Stimulated activated CD8-positive, alpha-beta memory T cell treated with anti-CD3 and anti-CD28 coated beads, Interleukin-2, amount 100 ng/mL, for 1 hour (primary cell): Measurements from ENCODE around the gene PCED1B.

Source experiments
- DNase-seq, 2 donors: peaks; one replicate each; pipeline ENCODE4 v3.0.0-alpha.2; 2020; ENCODE audit warnings: low read depth in 2 of 2

Gene PCED1B

DNA sequence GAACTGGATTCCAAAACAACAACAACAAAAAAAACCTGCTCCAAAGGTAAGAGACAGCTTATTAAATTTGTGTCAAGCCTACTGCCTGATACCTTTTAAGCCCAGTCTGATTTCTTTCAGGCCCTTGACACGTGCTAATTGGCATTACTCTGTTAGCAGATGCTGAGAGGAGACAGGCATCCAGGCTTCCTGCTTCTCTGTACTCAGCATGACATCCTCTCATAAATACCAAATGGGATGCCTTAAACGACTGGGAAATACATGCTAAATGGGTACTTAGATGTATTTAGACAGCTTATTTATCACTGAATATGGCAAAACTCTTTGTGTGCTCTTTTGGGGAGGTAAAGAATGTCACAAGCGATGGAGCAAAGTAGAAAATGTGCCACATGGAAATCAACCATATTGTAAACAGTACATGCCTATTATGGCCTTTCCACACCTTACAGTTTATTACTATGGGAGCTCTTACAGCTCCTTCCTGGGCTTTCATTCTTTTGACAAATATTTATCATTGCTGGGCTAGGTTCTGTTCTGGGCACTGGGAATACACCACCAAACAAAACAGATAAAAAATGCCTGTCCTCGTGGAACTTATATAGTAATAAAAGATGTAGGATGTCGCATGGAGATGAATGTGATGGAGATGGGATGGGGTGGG, 11.5 kb upstream of the PCED1B start:
- DNase-seq = no peak

GRCh38 chr12:47068539-47068938, 10.9 kb upstream of the PCED1B start:
- DNase-seq = no peak

DNA sequence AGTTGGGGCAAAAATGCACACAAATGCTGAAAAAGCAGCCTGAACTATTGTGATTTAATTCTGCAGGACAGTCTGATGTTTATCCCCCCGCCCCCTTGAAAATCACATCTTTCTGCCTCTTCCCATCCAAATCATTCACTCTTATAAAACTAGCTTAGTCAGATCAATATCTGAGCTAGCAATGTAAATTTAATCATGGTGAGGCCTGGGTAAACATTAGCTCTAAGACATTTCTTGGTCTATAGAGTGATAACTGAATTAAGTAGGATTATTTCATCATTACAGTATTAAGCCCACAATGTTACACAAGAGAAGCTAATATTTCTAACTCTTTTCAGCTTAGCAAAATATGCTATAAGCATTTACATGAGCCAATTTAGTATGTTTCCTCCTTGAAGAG, 9.1 kb upstream of the PCED1B start:
- DNase-seq = no peak

DNA sequence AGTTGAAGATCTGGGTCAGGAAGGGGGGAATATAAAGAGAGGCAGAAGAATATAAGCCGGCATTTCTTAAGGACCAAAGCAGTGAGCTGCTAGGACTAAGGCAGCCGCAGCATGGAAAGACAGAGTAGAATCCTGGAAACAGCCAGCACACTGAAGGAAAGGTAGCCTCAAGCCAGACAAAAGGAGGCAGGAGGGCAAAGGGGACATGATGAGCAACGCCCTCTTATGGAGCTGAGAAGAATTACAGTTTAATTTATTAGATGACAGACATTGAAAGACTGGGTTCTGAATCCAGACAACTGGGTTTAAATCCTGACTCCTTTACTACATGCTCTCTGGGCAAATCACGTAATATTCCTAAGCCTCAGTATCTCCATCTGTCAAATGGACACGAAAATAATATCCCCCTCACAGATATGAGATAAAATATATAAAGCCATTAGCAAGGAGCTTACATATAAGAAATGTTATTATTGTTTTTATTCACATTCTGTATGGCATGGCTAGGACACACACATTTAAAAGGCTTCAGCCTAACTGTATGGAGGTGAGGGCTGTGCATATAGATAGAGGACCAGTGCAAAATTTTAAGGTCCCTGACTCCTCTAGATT, 8.1 kb upstream of the PCED1B start:
- DNase-seq = no peak

DNA sequence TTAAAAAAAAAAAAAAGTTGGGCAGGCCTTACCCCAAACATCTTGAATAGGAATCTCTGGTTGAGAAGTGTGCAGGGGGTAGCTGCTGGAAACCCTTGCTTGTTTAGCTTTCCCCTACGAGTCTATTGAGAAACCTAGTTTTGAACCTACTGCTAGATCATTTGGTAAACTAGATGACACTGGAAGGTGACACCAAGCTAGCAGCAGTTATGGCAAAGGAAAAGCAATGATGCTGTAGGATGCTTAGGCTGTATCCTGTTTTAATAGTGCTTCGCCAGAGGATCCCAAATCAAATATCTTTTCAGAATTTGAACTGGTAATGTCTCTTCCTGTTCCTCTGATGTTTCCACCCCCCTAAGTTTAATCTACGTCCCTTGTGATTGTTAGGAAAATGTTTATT, 5.5 kb upstream of the PCED1B start:
- DNase-seq = no peak

DNA sequence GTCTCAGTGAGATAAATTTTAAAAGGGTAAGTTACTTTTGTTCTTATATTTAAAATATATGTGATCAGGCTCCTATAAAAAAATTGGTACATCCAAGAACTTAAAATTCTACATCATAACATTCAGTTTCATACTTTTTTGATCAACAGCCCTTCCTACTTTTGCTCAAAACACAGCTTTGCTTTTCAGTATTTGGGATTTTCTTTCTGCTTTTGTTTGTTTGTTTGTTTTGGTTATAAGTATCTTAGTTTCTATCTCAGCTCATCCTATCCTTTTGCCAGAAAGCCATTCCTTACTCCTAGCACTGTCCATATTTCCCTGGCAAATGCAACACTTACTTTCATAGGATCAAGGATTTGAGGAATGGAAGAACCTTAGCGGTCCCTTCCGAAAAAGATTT, 4.7 kb upstream of the PCED1B start:
- DNase-seq = no peak

GRCh38 chr12:47075192-47076084, 4.0 kb upstream of the PCED1B start:
- DNase-seq = no peak

DNA sequence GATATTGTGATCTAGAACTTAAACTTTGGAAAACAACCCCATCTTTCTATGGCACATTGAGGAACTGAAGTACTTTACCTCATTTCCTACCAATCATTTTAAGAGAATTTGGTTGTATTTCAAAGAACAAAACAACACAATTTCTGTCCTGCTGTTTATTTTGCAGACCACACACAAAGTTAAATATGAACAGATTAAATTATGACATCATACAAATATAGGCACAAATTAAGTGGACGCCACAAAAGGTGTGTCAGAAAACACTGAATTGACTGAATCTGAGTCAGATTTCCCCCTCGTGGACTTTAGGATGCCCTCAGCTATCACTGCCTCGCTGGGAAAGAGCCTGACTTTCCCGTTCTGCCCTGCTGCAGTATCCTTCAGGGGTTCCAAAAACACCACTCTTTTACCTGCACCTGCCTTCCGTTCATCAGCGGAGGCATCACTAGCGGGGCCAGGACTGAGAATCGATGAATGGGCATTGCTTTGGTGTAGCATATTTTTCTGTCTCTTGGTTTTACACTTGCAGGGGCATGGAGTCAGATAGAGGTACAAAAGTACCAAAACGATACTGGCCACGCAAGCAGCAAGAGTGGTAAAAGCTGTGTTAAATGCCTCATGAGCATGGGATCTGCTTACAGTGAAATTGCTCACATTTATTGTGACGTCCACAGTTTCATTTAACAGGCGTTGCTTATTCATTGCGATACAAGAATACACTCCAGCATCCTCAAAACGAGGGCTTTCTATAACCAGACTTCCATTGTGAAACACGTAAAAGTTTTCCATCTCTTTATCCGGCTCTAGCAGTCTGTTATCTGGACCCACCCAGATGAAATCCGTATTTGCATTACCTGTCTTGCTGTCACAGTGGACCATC, 2.0 kb upstream of the PCED1B start:
- DNase-seq = no peak

GRCh38 chr12:47078086-47078395, 1.4 kb upstream of the PCED1B start:
- DNase-seq = no peak

DNA sequence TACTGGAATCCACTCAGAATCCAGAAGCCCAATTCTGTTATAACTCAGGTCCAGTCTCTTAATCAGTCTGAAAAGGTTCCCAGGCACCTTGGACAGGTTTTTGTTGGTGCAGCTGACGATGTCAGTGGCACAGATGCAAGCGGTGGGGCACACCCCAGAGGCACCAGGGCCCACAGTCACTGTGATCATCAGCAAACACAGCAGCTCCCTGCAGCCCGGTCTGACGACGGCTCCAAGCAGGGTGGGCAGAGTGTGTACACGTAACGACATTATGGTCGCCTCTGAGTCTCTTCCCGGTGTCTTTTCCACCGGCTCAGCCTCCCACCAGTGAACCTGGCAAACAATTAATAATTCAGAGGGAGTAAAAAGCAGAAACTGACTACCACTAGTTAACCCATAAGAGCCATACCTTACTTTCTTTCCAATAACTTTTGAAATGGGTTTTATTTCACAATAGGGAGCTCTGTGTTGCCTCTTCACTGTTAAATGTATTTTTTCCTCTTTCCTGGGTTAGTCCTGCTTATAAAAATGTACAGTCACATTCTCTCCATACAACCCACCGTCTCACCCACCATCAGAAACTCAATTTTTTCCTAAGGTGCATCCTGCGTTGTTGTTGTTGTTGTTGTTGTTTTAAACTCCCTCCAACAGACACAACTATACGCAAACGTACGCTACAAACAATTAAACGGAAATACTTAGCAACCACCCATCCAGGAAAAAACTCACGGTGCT, 521 bp upstream of the PCED1B start:
- DNase-seq = no peak

- DNase-seq = no peak
These were observed 732 bp downstream of the PCED1B start for GRCh38 chr12:47079981-47080724.

GRCh38 chr12:47080725-47081502, 1.5 kb downstream of the PCED1B start:
- DNase-seq = peak in 1 of 2 donors; percentile 19

GRCh38 chr12:47082283-47082682, 2.9 kb downstream of the PCED1B start:
- no peak for DNase-seq

DNA sequence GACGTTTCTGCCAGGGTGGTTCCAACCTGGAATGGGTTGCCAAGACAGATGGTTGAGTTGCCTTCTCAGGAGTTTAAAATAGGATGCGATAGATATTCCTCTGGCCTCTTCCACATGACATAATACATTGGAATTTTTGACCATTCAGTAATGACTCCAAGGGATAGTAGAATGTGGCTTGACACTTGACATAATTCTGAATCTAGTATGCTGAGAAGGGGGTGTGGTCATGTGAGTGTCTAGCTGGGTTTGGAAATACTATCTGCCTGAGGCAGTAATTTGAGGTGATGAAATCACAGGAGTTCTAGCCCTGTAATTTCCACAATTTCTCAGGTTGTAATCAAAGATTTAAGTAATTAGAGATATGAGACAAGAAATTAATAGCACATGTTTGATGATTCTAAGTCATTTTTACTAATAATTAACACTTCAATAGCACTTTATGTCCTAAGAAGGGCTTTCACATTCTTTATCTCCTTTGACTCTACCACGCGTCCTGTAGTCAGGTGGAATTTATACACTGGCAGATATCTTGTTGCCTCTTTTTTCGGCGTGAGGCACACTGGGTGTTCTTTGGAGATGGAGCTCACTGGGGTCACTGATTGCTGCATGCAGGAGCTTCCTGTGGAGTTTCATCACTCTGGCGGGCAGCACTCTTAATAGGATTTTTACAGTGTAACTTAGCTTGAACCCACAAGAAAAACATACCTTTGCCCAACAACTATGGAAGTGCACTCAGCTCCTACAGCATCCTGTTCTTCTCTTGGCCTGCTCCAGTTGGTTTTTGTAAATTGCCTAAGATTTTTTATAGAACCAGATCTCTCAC, 3.6 kb downstream of the PCED1B start:
- DNase-seq = no peak

- no peak for DNase-seq
These were observed 4.8 kb downstream of the PCED1B start for GRCh38 chr12:47084172-47084571.

GRCh38 chr12:47085815-47086252, 6.4 kb downstream of the PCED1B start:
- peak in 1 of 2 donors; percentile 25 for DNase-seq

GRCh38 chr12:47087088-47087688, 7.8 kb downstream of the PCED1B start:
- no peak for DNase-seq
